ENCODE results near the gene ETFBKMT.

DNA sequence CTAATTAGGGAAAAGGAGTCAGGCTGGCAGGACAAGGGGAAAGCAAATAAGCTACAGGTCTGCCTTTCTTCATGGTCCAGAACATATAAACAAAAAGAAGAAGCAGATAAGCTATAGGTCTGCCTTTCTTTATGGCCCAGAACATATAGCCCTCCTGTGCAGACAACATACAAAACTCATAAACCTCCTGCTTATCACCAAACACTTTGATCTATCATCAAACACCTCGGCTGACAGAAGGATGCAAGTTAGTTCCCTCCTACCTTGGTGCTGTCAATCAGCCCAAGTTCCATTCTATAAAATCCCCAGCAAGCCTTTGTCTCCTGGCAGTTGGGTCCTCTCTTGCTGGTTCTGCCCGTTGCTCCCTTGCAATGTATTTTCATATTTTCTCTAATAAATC lies 46.1 kb downstream of the ETFBKMT start:
- no peak for TF ChIP-seq TCF4 (CRISPR knock-in tag; IDR thresholded peaks at IDR 0.05; ENCODE audit: borderline replicate concordance)
- TF ChIP-seq TOX (CRISPR knock-in tag; IDR thresholded peaks at IDR 0.05; ENCODE audit: borderline replicate concordance) = no peak
